SH-SY5Y (cell line): ENCODE data around the gene XPR1.

Experiments
- GATA2 ChIP-seq: IDR thresholded peaks from 2 replicates; pipeline ENCODE4 v1.6.1; 2011; ENCODE audit warnings: mild to moderate bottlenecking, low read depth, low read length
- GATA3 ChIP-seq: IDR thresholded peaks from 2 replicates; pipeline ENCODE4 v1.6.1; 2011; ENCODE audit warnings: low read depth, mild to moderate bottlenecking, low read length, moderate library complexity

DNA sequence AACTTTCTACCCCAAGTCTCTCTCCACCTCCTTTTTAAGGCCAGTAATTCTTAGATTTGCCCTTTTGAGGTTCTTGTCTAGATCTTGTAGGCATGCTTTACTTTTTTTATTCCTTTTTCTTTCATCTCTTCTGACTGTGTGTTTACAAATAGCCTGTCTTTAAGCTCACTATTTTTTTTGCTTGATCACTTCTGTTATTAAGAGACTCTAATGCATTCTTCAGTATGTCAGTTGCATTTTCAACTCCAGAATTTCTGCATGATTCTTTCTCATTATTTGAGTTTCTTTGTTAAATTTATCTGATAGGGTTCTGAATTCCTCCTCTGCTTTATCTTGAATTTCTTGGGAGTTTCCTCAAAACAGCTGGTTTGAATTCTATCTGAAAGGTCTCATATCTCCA lies 30.9 kb downstream of the XPR1 start:
- TF ChIP-seq GATA3 (no peak), GATA2 (no peak)
